Pancreas (tissue), 10 donors: ENCODE results near the gene LPIN3. TPM values are rescaled to one million over a fixed set of nuclear protein-coding genes. Genes with fewer than 3 reads are reported as not detected.

Source experiments
- ATAC-seq, 4 donors: fragments of 200-7000 bp; cut with Tn5 transposase; one replicate each; pipeline versions ENCODE4 v1.8.0 to v1.9.1; 2020; ENCODE audit warnings: mild to moderate bottlenecking in 4 of 4, moderate library complexity in 4 of 4
- DNase-seq, 6 donors: peaks; one replicate each; pipeline ENCODE4 v3.0.0-alpha.2; 2020
- FAIRE-seq: peaks from 2 replicates; lab custom pipeline; 2012; peaks lifted over from hg19 to GRCh38; lab: Jason Lieb, UNC
- H3K27ac ChIP-seq, 4 donors: fragments of 200-600 bp; sonication (generic); 1 replicate in 3 of 4; 2 replicates in 1 of 4; pipeline versions ENCODE4 v1.5.0 to v1.8.0; 2020
- H3K27me3 ChIP-seq, 4 donors: fragments of 200-600 bp; one replicate each; pipeline ENCODE4 v1.8.0; 2021
- H3K36me3 ChIP-seq, 3 donors: fragments of 200-600 bp; sonication (generic) in 1 of 3; one replicate each; pipeline versions ENCODE4 v1.5.0 to v1.8.0; 2020 to 2021
- H3K4me1 ChIP-seq, 3 donors: fragments of 200-600 bp; one replicate each; pipeline ENCODE4 v1.8.0; 2021
- H3K4me3 ChIP-seq, 4 donors: fragments of 200-600 bp; sonication (generic) in 2 of 4; one replicate each; pipeline versions ENCODE4 v1.5.0 to v1.8.0; 2020 to 2021
- H3K9me3 ChIP-seq, 4 donors: fragments of 200-600 bp; one replicate each; pipeline ENCODE4 v1.8.0; 2021
- CTCF ChIP-seq, 4 donors: fragments of 200-600 bp; sonication (generic) in 3 of 4; IDR thresholded peaks; one replicate each; pipeline versions ENCODE4 v1.5.0 to v1.8.0; 2021; ENCODE audit warnings: antibody characterized with exemption in 4 of 4
- WGBS, 2 donors: extraction: QIAGEN DNeasy Blood & Tissue Kit; methylation state at CpG; one replicate each; pipeline ENCODE4 v1.1.7; 2013; 5-methylcytosine and 5-hydroxymethylcytosine counted together
- intact Hi-C, 3 donors: fragments of 100-400 bp; cut with DNase I; formaldehyde crosslinking; loops; one replicate each; pipeline versions ENCODE4 v1.11.1 to v1.14.2; 2022
- polyA plus RNA-seq, 2 donors: library from polyadenylated mRNA; stranded (reverse); fragments of 200-250 nt; gene quantifications; one replicate each; pipeline ENCODE4 v1.2.3, GENCODE V29; 2013
- total RNA-seq, 6 donors: library from RNA; stranded (reverse); fragmentation: NEBNext Ultra II Directional in 4 of 6; extraction: Animal tissue kit (Norgen Biotek cat#: 25700) in 4 of 6; gene quantifications; one replicate each; pipeline versions ENCODE4 v1.2.1 to v1.2.4, GENCODE V29; 2021 to 2023
- donor health status: healthy with polysubstance abuse.
- donor health status: DM: no; HTN: no; CAD: no; lungs with moderate emphysema.
- donor health status: DM: no; HTN: no; CAD: no.
- donor health status: control.
- donor health status: control.
- donor health status: Bipolar disorder and iron deficiency.
- donor health status: DM: yes; HTN: yes; CAD: no.
- donor health status: DM: no; HTN: no; CAD: no.
- donor health status: DM: no; HTN: no; CAD: no.
- donor health status: DM: yes; HTN: yes; CAD: no.

LPIN3 gene
- total and polyA plus RNA-seq, 8 donors = 3.9 to 47.5 (median 8.6) TPM

GRCh38 chr20:41392871-41393704 lies 52.5 kb downstream of the LPIN3 start:
- Histone ChIP-seq H3K27ac (no peak overlapping the region), H3K27me3 (no peaks in the 10 kb centered on the region), H3K36me3 (no peaks in the 10 kb centered on the region), H3K4me1 (no peaks in the 10 kb centered on the region), H3K4me3 (no peak overlapping the region), H3K9me3 (no peaks in the 10 kb centered on the region)
- no peak for TF ChIP-seq CTCF (IDR thresholded peaks at IDR 0.05)
- DNase-seq = peak in 1 of 6 donors; percentile 17
- no peak for FAIRE-seq
- peak in 2 of 4 donors; percentile 25 to 28 for ATAC-seq
- WGBS, 2 donors = 79 to 80% methylated on average over 12 of the region's 12 CpGs
- intact Hi-C loops = no loop called here

GRCh38 chr20:41393705-41394066 lies 53.1 kb downstream of the LPIN3 start:
- Histone ChIP-seq H3K4me3 (no peak overlapping the region), H3K36me3 (no peaks in the 10 kb centered on the region), H3K27me3 (no peaks in the 10 kb centered on the region), H3K4me1 (no peaks in the 10 kb centered on the region), H3K9me3 (no peaks in the 10 kb centered on the region), H3K27ac (no peak overlapping the region)
- intact Hi-C loops = no loop called here
- no peak for DNase-seq
- WGBS, 2 donors = 44 to 60% methylated on average over 3 of the region's 3 CpGs
- ATAC-seq = no peak
- no peak for FAIRE-seq
- TF ChIP-seq CTCF (IDR thresholded peaks at IDR 0.05) = no peak

GRCh38 chr20:41394081-41394480 lies 53.5 kb downstream of the LPIN3 start:
- FAIRE-seq (no peak), DNase-seq (no peak), ATAC-seq (no peak)
- H3K36me3 ChIP-seq = no peaks in the 10 kb centered on the region
- H3K4me1 ChIP-seq = no peaks in the 10 kb centered on the region
- 82 to 92% methylated on average over 2 of the region's 2 CpGs for WGBS, 2 donors
- H3K9me3 ChIP-seq = no peaks in the 10 kb centered on the region
- H3K27ac ChIP-seq = no peak overlapping the region
- no peak for TF ChIP-seq CTCF (IDR thresholded peaks at IDR 0.05)
- no peak overlapping the region for H3K4me3 ChIP-seq
- intact Hi-C loops = no loop called here
- no peaks in the 10 kb centered on the region for H3K27me3 ChIP-seq

GRCh38 chr20:41394931-41395666 lies 54.5 kb downstream of the LPIN3 start:
- H3K4me1 ChIP-seq = no peaks in the 10 kb centered on the region
- TF ChIP-seq CTCF (IDR thresholded peaks at IDR 0.05) = no peak
- FAIRE-seq = no peak
- H3K4me3 ChIP-seq = no peak overlapping the region
- DNase-seq = no peak
- WGBS, 2 donors = 72 to 82% methylated on average over 9 of the region's 9 CpGs
- no peaks in the 10 kb centered on the region for H3K27me3 ChIP-seq
- ATAC-seq = no peak
- no peaks in the 10 kb centered on the region for H3K36me3 ChIP-seq
- intact Hi-C loops = no loop called here
- no peak overlapping the region for H3K27ac ChIP-seq
- H3K9me3 ChIP-seq = no peaks in the 10 kb centered on the region
